ENCODE measurements around the gene GRB10.

GRB10 gene

GRCh38 chr7:50634378-50634777 is 148.3 kb downstream of the GRB10 start:
- H4K20me1 ChIP-seq (ENCODE audit: insufficient read depth, low read length): no peaks in the 10 kb centered on the region
- H3K79me2 ChIP-seq (ENCODE audit: insufficient read depth, low read length): no peaks in the 10 kb centered on the region
- no peak overlapping the region for H3K4me3 ChIP-seq (ENCODE audit: low read depth in 1 of 2, low read length in 2 of 2)

GRCh38 chr7:50633414-50633710 is 149.3 kb downstream of the GRB10 start:
- no peak overlapping the region for H3K4me3 ChIP-seq (ENCODE audit: low read depth in 1 of 2, low read length in 2 of 2)
- H3K27me3 ChIP-seq (ENCODE audit: insufficient read depth, low read length, poor library complexity): peaks cover 2% of the 10 kb centered on the region
- TF ChIP-seq EZH2 (IDR thresholded peaks at IDR 0.05; ENCODE audit: borderline replicate concordance, low read depth, low read length, severe bottlenecking) (no peak), CTCF (IDR thresholded peaks at IDR 0.05; ENCODE audit: borderline replicate concordance, extremely low read depth, low read length, poor library complexity, severe bottlenecking) (no peak)
- H3K79me2 ChIP-seq (ENCODE audit: insufficient read depth, low read length): no peaks in the 10 kb centered on the region
- no peaks in the 10 kb centered on the region for H4K20me1 ChIP-seq (ENCODE audit: insufficient read depth, low read length)
- H3K4me2 ChIP-seq (ENCODE audit: insufficient read depth, low read length): no peak overlapping the region
- H3K27ac ChIP-seq (ENCODE audit: low read length): no peak overlapping the region
- H3K9ac ChIP-seq (ENCODE audit: low read depth, low read length): no peak overlapping the region
- no peaks in the 10 kb centered on the region for H3K4me1 ChIP-seq (ENCODE audit: insufficient read depth, low read length)
- H2AFZ ChIP-seq (ENCODE audit: low read depth, low read length): no peak overlapping the region
- H3K9me3 ChIP-seq (ENCODE audit: insufficient read depth, low read length, severe bottlenecking): no peaks in the 10 kb centered on the region
- H3K36me3 ChIP-seq (ENCODE audit: insufficient read depth, low read length): no peaks in the 10 kb centered on the region
- DNase-seq: no peak
- ATAC-seq (ENCODE audit: insufficient read depth, low read depth): no peak

More at GRCh38 chr7:50634378-50634777, 148.3 kb downstream of the GRB10 start:
- ATAC-seq (ENCODE audit: insufficient read depth, low read depth) (no peak), DNase-seq (no peak)
- peaks cover 2% of the 10 kb centered on the region for H3K27me3 ChIP-seq (ENCODE audit: insufficient read depth, low read length, poor library complexity)
- H3K9me3 ChIP-seq (ENCODE audit: insufficient read depth, low read length, severe bottlenecking): no peaks in the 10 kb centered on the region
- no peak overlapping the region for H3K9ac ChIP-seq (ENCODE audit: low read depth, low read length)
- TF ChIP-seq EZH2 (IDR thresholded peaks at IDR 0.05; ENCODE audit: borderline replicate concordance, low read depth, low read length, severe bottlenecking): no peak
- no peak for TF ChIP-seq CTCF (IDR thresholded peaks at IDR 0.05; ENCODE audit: borderline replicate concordance, extremely low read depth, low read length, poor library complexity, severe bottlenecking)
- no peaks in the 10 kb centered on the region for H3K4me1 ChIP-seq (ENCODE audit: insufficient read depth, low read length)
- no peak overlapping the region for H3K27ac ChIP-seq (ENCODE audit: low read length)
- no peak overlapping the region for H3K4me2 ChIP-seq (ENCODE audit: insufficient read depth, low read length)
- no peaks in the 10 kb centered on the region for H3K36me3 ChIP-seq (ENCODE audit: insufficient read depth, low read length)
- H2AFZ ChIP-seq (ENCODE audit: low read depth, low read length): no peak overlapping the region

- no peaks in the 10 kb centered on the region for H4K20me1 ChIP-seq (ENCODE audit: insufficient read depth, low read length)
- no peaks in the 10 kb centered on the region for H3K4me1 ChIP-seq (ENCODE audit: insufficient read depth, low read length)
- DNase-seq: peak; percentile 65
- peak; percentile 90 for ATAC-seq (ENCODE audit: insufficient read depth, low read depth)
- no peaks in the 10 kb centered on the region for H3K79me2 ChIP-seq (ENCODE audit: insufficient read depth, low read length)
- H3K4me3 ChIP-seq (ENCODE audit: low read depth in 1 of 2, low read length in 2 of 2): no peak overlapping the region
- H3K27me3 ChIP-seq (ENCODE audit: insufficient read depth, low read length, poor library complexity): peaks cover 3% of the 10 kb centered on the region
- TF ChIP-seq EZH2 (IDR thresholded peaks at IDR 0.05; ENCODE audit: borderline replicate concordance, low read depth, low read length, severe bottlenecking): no peak
- peak; percentile 97 for TF ChIP-seq CTCF (IDR thresholded peaks at IDR 0.05; ENCODE audit: borderline replicate concordance, extremely low read depth, low read length, poor library complexity, severe bottlenecking)
- no peak overlapping the region for H2AFZ ChIP-seq (ENCODE audit: low read depth, low read length)
- no peaks in the 10 kb centered on the region for H3K36me3 ChIP-seq (ENCODE audit: insufficient read depth, low read length)
- H3K27ac ChIP-seq (ENCODE audit: low read length): no peak overlapping the region
- H3K4me2 ChIP-seq (ENCODE audit: insufficient read depth, low read length): no peak overlapping the region
- H3K9me3 ChIP-seq (ENCODE audit: insufficient read depth, low read length, severe bottlenecking): no peaks in the 10 kb centered on the region
- no peak overlapping the region for H3K9ac ChIP-seq (ENCODE audit: low read depth, low read length)
Measured at GRCh38 chr7:50632561-50633413, 149.9 kb downstream of the GRB10 start.
